PC-3 (cell line): ENCODE measurements around the gene AP1S1. TPM values are rescaled to one million over a fixed set of nuclear protein-coding genes. Genes with fewer than 3 reads are reported as not detected.

Experiments used
- ATAC-seq: fragments of 200-7000 bp; cut with Tn5 transposase; 2 replicates; pipeline ENCODE4 v1.9.1; 2020; ENCODE audit warnings: mild to moderate bottlenecking, moderate library complexity
- BruUV-seq: library from RNA; stranded (reverse); fragments of 400-500 nt; replicated peaks from 2 replicates; lab custom pipeline; 2021; lab: Mats Ljungman, UMichigan
- CTCF ChIA-PET: fragments of 300-600 bp; sonication (Branson Sonifier 250); formaldehyde crosslinking; loops from one replicate; lab custom pipeline; 2022; ENCODE audit warnings: antibody characterized with exemption; lab: Charles Lee
- POLR2A ChIA-PET: fragments of 300-600 bp; sonication (Branson Sonifier 250); formaldehyde crosslinking; loops from one replicate; lab custom pipeline; 2022; ENCODE audit warnings: antibody characterized with exemption; ENCODE audit not compliant: unreplicated experiment; lab: Charles Lee
- DNase-seq: peaks from one replicate; pipeline ENCODE4 v3.0.0-alpha.2; 2015
- H2AFZ ChIP-seq: fragments of 300-600 bp; sonication (generic); 2 replicates; pipeline ENCODE4 v1.6.0; 2016; ENCODE audit warnings: antibody characterized with exemption, low read length
- H3F3A ChIP-seq: fragments of 300-600 bp; sonication (generic); one replicate; pipeline ENCODE4 v1.6.0; 2017; ENCODE audit warnings: antibody characterized with exemption, low read length, control low read depth, mild to moderate bottlenecking; ENCODE audit not compliant: unreplicated experiment
- H3K27ac ChIP-seq: fragments of 300-600 bp; sonication (generic); 2 replicates; pipeline ENCODE4 v1.5.1; 2016; ENCODE audit warnings: mild to moderate bottlenecking, low read length
- H3K27me3 ChIP-seq: fragments of 300-600 bp; sonication (generic); 2 replicates; pipeline ENCODE4 v1.6.1; 2016; ENCODE audit warnings: low read length, mixed read lengths
- H3K36me3 ChIP-seq: fragments of 300-600 bp; sonication (generic); 2 replicates; pipeline ENCODE4 v1.6.1; 2016; ENCODE audit warnings: low read depth, mixed run types, low read length, mixed read lengths
- H3K4me1 ChIP-seq: fragments of 300-600 bp; sonication (generic); 2 replicates; pipeline ENCODE4 v1.5.1; 2016; ENCODE audit warnings: low read length; ENCODE audit not compliant: insufficient read depth
- H3K4me2 ChIP-seq: fragments of 300-600 bp; sonication (generic); 2 replicates; pipeline ENCODE4 v1.6.0; 2016; ENCODE audit warnings: low read length
- H3K4me3 ChIP-seq: fragments of 300-600 bp; sonication (generic); 2 replicates; pipeline ENCODE4 v1.5.1; 2016; ENCODE audit warnings: mild to moderate bottlenecking, low read length, mixed read lengths
- H3K79me2 ChIP-seq: fragments of 300-600 bp; sonication (generic); 2 replicates; pipeline ENCODE4 v1.6.1; 2017; ENCODE audit warnings: low read length, mixed read lengths
- H3K9ac ChIP-seq: fragments of 300-600 bp; sonication (generic); 2 replicates; pipeline ENCODE4 v1.6.0; 2016; ENCODE audit warnings: mild to moderate bottlenecking, low read length
- H3K9me2 ChIP-seq: fragments of 300-600 bp; sonication (generic); replicated peaks from 2 replicates; pipeline ENCODE4 v1.6.1; 2016; ENCODE audit warnings: mixed run types, low read length, mixed read lengths
- H3K9me3 ChIP-seq: fragments of 300-600 bp; sonication (generic); 2 replicates; pipeline ENCODE4 v1.6.1; 2016; ENCODE audit warnings: low read length, mixed read lengths
- H4K20me1 ChIP-seq: fragments of 300-600 bp; sonication (generic); 2 replicates; pipeline ENCODE4 v1.6.1; 2016; ENCODE audit warnings: low read length, mixed read lengths
- EZH2 ChIP-seq: fragments of 300-600 bp; sonication (generic); IDR thresholded peaks from one replicate; pipeline ENCODE4 v1.6.1; 2017; ENCODE audit warnings: antibody characterized with exemption, mild to moderate bottlenecking, low read length; ENCODE audit not compliant: unreplicated experiment
- EZH2phosphoT487 ChIP-seq: fragments of 300-600 bp; sonication (generic); IDR thresholded peaks from 2 replicates; pipeline ENCODE4 v1.6.1; 2018; ENCODE audit warnings: mild to moderate bottlenecking, antibody characterized with exemption, low read length, borderline replicate concordance
- intact Hi-C: fragments of 100-400 bp; cut with micrococcal nuclease; formaldehyde crosslinking; loops from 2 replicates; pipeline ENCODE4 v1.9.0; 2023
- total RNA-seq: library from RNA; depleted of rRNA; stranded (reverse); fragments of >200 nt; gene quantifications from 2 replicates; pipeline ENCODE4 v1.2.3, GENCODE V29; 2014
- TF ChIP-seq, protein P1 (sequence below): fragments of 300-600 bp; sonication (generic); conservative IDR thresholded peaks from 2 replicates; pipeline ENCODE4 v1.5.1; 2017; ENCODE audit warnings: antibody characterized with exemption, low read depth, mild to moderate bottlenecking, low read length

AP1S1 gene
- total RNA-seq, 1 experiment from 2014 or later = 190 TPM

DNA sequence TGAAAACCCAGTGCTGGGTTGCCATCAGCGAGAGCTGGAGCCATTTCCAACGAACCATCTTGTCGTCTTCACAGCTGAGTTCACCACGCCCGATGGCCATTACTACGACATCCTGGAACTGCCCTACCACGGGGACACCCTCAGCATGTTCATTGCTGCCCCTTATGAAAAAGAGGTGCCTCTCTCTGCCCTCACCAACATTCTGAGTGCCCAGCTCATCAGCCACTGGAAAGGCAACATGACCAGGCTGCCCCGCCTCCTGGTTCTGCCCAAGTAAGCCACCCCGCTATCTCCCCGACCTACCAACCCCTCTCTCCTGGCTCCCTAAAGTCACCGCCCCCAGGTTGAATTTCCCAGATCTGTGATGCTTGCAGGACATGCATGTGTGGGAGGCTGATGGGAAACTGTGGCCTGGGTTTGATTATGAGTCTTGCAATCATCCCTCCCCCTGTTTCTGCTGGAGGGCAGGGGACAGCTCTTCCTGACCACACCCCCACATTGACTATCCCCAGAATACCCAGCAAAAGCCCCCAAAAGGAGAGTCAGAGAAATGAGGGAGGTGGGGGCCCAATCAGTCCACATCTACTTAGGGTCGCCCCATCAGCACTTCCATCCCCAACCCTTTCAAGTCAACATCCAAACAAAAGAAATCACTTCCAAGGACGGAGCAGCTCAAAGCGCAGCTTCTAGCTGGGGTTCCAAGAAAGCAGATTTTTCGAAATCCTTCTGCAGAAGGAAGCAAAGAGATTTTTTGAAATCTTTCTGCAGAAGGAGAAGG is 20.5 kb upstream of the AP1S1 start:
- ATAC-seq = no peak

DNA sequence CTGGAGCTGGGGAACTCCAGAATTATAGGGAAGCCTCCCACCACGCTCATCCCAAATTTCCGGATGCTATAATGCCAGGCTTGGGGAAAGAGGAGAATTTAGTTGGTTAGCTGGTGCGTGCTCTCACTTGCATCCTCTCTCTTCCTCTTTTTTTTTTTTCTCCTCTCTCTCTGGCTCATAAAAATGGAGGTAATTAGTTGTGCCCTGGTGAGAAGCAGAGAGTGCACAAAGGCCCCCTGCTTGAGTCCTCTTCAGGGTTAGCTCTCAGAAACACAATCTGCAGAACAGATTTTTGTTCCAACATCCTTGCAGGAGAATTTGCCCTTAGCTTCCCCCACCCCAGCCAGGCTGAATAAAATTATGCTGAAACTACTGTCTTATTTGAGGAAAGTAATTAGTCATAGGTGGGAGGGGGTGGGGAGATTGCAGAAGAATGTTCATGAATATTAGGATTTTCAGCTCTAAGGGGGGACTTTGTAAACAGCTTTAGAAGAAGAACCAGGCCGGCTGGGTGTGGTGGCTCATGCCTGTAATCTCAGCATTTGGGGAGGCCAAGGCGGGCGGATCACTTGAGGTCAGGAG is 19.8 kb upstream of the AP1S1 start:
- ChIA-PET POLR2A (interaction anchor here (0.6 kb wide), 2 partner anchors 13 to 38 kb away, joined by 3 to 6 read pairs; no protein-coding TSS in a partner anchor), CTCF (interaction anchor here (0.6 kb wide), 1 partner anchor 10 kb away, joined by 7 read pairs; no protein-coding TSS in a partner anchor)
- Histone ChIP-seq H3K4me2 (peak overlapping the region; percentile 33; the same call in 1 of the 2 replicates), H3K27me3 (no peaks in the 10 kb centered on the region), H3K9me3 (no peaks in the 10 kb centered on the region), H3K27ac (no peak overlapping the region), H3K9ac (no peak overlapping the region), H3K79me2 (no peaks in the 10 kb centered on the region), H3K9me2 (no peaks in the 10 kb centered on the region), H3K36me3 (no peaks in the 10 kb centered on the region), H2AFZ (no peak overlapping the region), H3F3A (peaks cover 7% of the 10 kb centered on the region), H4K20me1 (no peaks in the 10 kb centered on the region), H3K4me3 (no peak overlapping the region), H3K4me1 (peaks cover 26% of the 10 kb centered on the region)
- TF ChIP-seq EZH2 (no peak), EZH2phosphoT487 (no peak)
- TF ChIP-seq, protein P1, sequence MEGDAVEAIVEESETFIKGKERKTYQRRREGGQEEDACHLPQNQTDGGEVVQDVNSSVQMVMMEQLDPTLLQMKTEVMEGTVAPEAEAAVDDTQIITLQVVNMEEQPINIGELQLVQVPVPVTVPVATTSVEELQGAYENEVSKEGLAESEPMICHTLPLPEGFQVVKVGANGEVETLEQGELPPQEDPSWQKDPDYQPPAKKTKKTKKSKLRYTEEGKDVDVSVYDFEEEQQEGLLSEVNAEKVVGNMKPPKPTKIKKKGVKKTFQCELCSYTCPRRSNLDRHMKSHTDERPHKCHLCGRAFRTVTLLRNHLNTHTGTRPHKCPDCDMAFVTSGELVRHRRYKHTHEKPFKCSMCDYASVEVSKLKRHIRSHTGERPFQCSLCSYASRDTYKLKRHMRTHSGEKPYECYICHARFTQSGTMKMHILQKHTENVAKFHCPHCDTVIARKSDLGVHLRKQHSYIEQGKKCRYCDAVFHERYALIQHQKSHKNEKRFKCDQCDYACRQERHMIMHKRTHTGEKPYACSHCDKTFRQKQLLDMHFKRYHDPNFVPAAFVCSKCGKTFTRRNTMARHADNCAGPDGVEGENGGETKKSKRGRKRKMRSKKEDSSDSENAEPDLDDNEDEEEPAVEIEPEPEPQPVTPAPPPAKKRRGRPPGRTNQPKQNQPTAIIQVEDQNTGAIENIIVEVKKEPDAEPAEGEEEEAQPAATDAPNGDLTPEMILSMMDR = no peak
- no TSS peak for BruUV-seq
- ATAC-seq = no peak
- DNase-seq = peak; percentile 28
- intact Hi-C loops = loop anchor here (10.0 kb wide), 1 partner anchor 240 kb away; the partner anchor contains the start of gene ACHE

More for the DNA sequence above, 20.5 kb upstream of the AP1S1 start:
- CTCF ChIA-PET = interaction anchor here (0.6 kb wide), 1 partner anchor 10 kb away, joined by 7 read pairs; no protein-coding TSS in a partner anchor
- no peaks in the 10 kb centered on the region for H3K27me3 ChIP-seq
- H3K79me2 ChIP-seq = no peaks in the 10 kb centered on the region
- no peaks in the 10 kb centered on the region for H3K9me3 ChIP-seq
- no peak overlapping the region for H3K27ac ChIP-seq
- no peak for DNase-seq
- TF ChIP-seq, protein P1 = no peak
- TF ChIP-seq EZH2 (no peak), EZH2phosphoT487 (no peak)
- peaks cover 7% of the 10 kb centered on the region for H3F3A ChIP-seq
- POLR2A ChIA-PET = interaction anchor here (0.6 kb wide), 1 partner anchor 37 kb away, joined by 3 read pairs; no protein-coding TSS in a partner anchor
- no peak overlapping the region for H3K4me3 ChIP-seq
- no peaks in the 10 kb centered on the region for H3K9me2 ChIP-seq
- no peak overlapping the region for H3K4me2 ChIP-seq
- intact Hi-C loops = loop anchor here (10.0 kb wide), 1 partner anchor 239 kb away; the partner anchor contains the start of gene ACHE
- no peaks in the 10 kb centered on the region for H3K36me3 ChIP-seq
- H3K4me1 ChIP-seq = peaks cover 23% of the 10 kb centered on the region
- H3K9ac ChIP-seq = no peak overlapping the region
- BruUV-seq = no TSS peak
- no peaks in the 10 kb centered on the region for H4K20me1 ChIP-seq
- H2AFZ ChIP-seq = no peak overlapping the region
